ENCODE measurements around the gene DENND2D.
A peak's percentile ranks its signal among the peaks of the same experiment; 100 is the strongest.

Gene DENND2D

GRCh38 chr1:111147948-111148347 is 52.5 kb downstream of the DENND2D start:
- Histone ChIP-seq H3F3A (ENCODE audit: insufficient read depth, low read length) (no peaks in the 10 kb centered on the region), H3K4me2 (ENCODE audit: low read length) (peak overlapping the region; percentile 33), H3K27me3 (ENCODE audit: insufficient read depth, low read length) (no peaks in the 10 kb centered on the region), H3K9ac (ENCODE audit: low read length) (no peak overlapping the region; the same call in 1 of the 2 replicates), H3K79me2 (ENCODE audit: insufficient read depth, low read length) (peaks cover 100% of the 10 kb centered on the region), H3K4me1 (ENCODE audit: insufficient read depth, low read length, severe bottlenecking) (peaks cover 95% of the 10 kb centered on the region), H3K4me3 (ENCODE audit: low read depth, low read length, poor library complexity, severe bottlenecking) (no peak overlapping the region), H3K27ac (ENCODE audit: low read depth, low read length, poor library complexity, severe bottlenecking) (peak overlapping the region; percentile 7), H3K9me2 (ENCODE audit: low read depth, low read length) (no peaks in the 10 kb centered on the region), H2AFZ (ENCODE audit: low read length) (no peak overlapping the region), H3K9me3 (ENCODE audit: low read length) (no peaks in the 10 kb centered on the region), H3K36me3 (ENCODE audit: insufficient read depth, low read length) (peaks cover 62% of the 10 kb centered on the region), H4K20me1 (ENCODE audit: insufficient read depth, low read length) (no peaks in the 10 kb centered on the region)
- TF ChIP-seq CTCF (IDR thresholded peaks at IDR 0.05; ENCODE audit: low read length) (no peak), EZH2 (IDR thresholded peaks at IDR 0.05; ENCODE audit: borderline replicate concordance, low read length) (no peak)

DNA sequence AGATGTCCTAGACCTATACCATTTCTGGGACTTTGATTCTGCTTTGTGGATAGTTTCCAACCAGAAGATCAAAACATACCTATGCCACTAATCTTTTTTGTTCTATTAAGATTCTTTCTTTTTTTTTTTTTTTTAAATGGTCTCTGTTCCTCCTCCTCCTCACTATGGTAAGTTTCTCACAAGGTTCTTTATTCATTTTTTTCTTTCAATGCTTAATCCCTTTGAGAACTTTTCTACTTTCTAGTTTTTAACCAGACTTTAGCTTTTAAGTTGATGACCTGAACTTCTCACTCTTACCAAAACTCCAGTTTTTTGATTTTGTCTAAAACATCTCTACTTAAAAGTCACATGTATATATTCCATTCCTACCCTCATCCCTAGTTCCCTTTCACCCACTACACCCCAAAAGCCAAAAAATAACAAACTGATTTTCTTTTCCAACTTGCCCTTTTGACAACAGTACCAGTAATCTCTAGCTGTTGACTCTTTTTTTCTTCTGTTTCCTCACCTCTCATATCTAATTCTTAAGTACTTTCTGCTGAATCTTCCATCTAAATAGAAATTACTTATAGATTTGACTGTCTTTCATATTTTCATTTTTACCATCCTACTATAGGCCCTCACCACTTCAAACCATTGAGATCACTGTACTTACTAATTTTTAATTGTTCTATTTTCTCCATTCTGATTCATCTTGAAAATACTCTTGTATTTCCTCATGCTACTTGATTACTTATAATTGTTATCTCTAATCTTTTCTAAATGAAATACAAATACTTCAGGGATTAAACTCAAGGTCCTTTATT is 54.3 kb downstream of the DENND2D start:
- Histone ChIP-seq H3K4me3 (ENCODE audit: low read depth, low read length, poor library complexity, severe bottlenecking) (peak overlapping the region; percentile 16), H3K9me3 (ENCODE audit: low read length) (no peaks in the 10 kb centered on the region), H3K27ac (ENCODE audit: low read depth, low read length, poor library complexity, severe bottlenecking) (peak overlapping the region; percentile 34), H3K27me3 (ENCODE audit: insufficient read depth, low read length) (no peaks in the 10 kb centered on the region), H3K79me2 (ENCODE audit: insufficient read depth, low read length) (peaks cover 100% of the 10 kb centered on the region), H4K20me1 (ENCODE audit: insufficient read depth, low read length) (no peaks in the 10 kb centered on the region), H3K4me2 (ENCODE audit: low read length) (peak overlapping the region; percentile 46), H2AFZ (ENCODE audit: low read length) (no peak overlapping the region), H3K4me1 (ENCODE audit: insufficient read depth, low read length, severe bottlenecking) (peaks cover 98% of the 10 kb centered on the region), H3F3A (ENCODE audit: insufficient read depth, low read length) (no peaks in the 10 kb centered on the region), H3K9ac (ENCODE audit: low read length) (peak overlapping the region; percentile 45), H3K36me3 (ENCODE audit: insufficient read depth, low read length) (peaks cover 44% of the 10 kb centered on the region), H3K9me2 (ENCODE audit: low read depth, low read length) (no peaks in the 10 kb centered on the region)
- TF ChIP-seq CTCF (IDR thresholded peaks at IDR 0.05; ENCODE audit: low read length) (no peak), EZH2 (IDR thresholded peaks at IDR 0.05; ENCODE audit: borderline replicate concordance, low read length) (no peak)

DNA sequence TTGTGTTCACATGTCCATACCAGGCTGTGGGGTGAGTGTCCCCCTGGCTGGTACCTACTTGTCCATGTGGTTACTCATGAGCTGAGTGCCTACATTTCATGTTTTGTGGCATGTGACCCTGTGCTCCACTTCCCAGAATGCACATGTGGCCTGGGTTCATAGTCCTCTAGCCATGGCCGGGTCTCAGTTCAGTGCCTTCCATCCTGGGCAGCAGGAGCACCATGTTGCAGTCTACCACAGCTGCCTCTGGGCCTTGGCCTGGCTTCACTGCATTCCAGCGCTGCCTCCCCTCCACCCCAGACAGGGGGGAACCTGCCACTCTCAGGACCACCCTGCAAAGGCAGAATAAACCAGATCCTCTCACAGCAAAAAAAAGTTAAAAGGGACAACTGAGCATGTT is 54.9 kb downstream of the DENND2D start:
- Histone ChIP-seq H3K36me3 (ENCODE audit: insufficient read depth, low read length) (peaks cover 37% of the 10 kb centered on the region), H3K27ac (ENCODE audit: low read depth, low read length, poor library complexity, severe bottlenecking) (peak overlapping the region; percentile 34), H3K9me2 (ENCODE audit: low read depth, low read length) (no peaks in the 10 kb centered on the region), H2AFZ (ENCODE audit: low read length) (no peak overlapping the region), H3K27me3 (ENCODE audit: insufficient read depth, low read length) (no peaks in the 10 kb centered on the region), H3K4me3 (ENCODE audit: low read depth, low read length, poor library complexity, severe bottlenecking) (peak overlapping the region; percentile 16), H3F3A (ENCODE audit: insufficient read depth, low read length) (no peaks in the 10 kb centered on the region), H3K4me2 (ENCODE audit: low read length) (peak overlapping the region; percentile 46), H3K4me1 (ENCODE audit: insufficient read depth, low read length, severe bottlenecking) (peaks cover 96% of the 10 kb centered on the region), H3K9ac (ENCODE audit: low read length) (peak overlapping the region; percentile 45; the same call in 1 of the 2 replicates), H3K79me2 (ENCODE audit: insufficient read depth, low read length) (peaks cover 100% of the 10 kb centered on the region), H4K20me1 (ENCODE audit: insufficient read depth, low read length) (no peaks in the 10 kb centered on the region), H3K9me3 (ENCODE audit: low read length) (no peaks in the 10 kb centered on the region)
- TF ChIP-seq CTCF (IDR thresholded peaks at IDR 0.05; ENCODE audit: low read length) (no peak), EZH2 (IDR thresholded peaks at IDR 0.05; ENCODE audit: borderline replicate concordance, low read length) (no peak)

All from OCI-LY1 (cell line).